ENCODE data around the gene BATF. TPM values are rescaled to one million over a fixed set of nuclear protein-coding genes. Genes with fewer than 3 reads are reported as not detected.

Gene BATF
- total and polyA plus RNA-seq, 2 of the 8 experiments (the other 6 are each of a cell fraction or from before 2014, with no cell fraction given) = not detected

DNA sequence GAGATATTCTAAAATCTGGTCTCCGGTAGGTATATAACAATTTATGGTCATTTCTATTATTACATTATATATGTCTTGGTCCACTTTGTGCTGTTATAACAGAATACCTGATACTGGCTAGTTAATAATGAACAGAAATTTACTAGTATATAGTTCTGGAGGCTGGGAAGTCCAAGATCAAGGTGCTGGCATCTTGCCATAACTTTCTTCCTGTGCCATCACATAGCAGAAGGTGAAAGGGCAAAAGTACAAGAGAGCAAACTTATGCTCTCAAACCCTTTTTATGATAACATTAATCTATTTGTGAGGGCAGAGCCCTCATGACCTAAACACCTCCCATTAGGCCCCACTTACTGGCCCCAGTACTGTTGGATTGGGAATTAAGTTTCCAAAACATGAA, 17.9 kb upstream of the BATF start:
- no peak overlapping the region for H3K23ac ChIP-seq (ENCODE audit: insufficient read length)
- no peak overlapping the region for H3K14ac ChIP-seq (ENCODE audit: insufficient read length)
- no peaks in the 10 kb centered on the region for H3K23me2 ChIP-seq (ENCODE audit: low read depth, low read length)
- no peaks in the 10 kb centered on the region for H3K4me1 ChIP-seq (replicated peaks in 1 of 4; ENCODE audit: control insufficient read depth in 3 of 4, insufficient read depth in 4 of 4, low read length in 3 of 4)
- H3K56ac ChIP-seq (replicated peaks; ENCODE audit: insufficient read length, low read depth, low read length) = no peak overlapping the region
- no peaks in the 10 kb centered on the region for H3K79me1 ChIP-seq (ENCODE audit: low read depth, low read length)
- H2BK12ac ChIP-seq (ENCODE audit: low read depth, low read length) = no peak overlapping the region
- ChIA-PET POLR2A (ENCODE audit: partially characterized antibody) (no interaction called here), CTCF (ENCODE audit: partially characterized antibody) (no interaction called here)
- H4K20me1 ChIP-seq (replicated peaks in 1 of 2; ENCODE audit: control insufficient read depth in 1 of 2, insufficient read depth in 2 of 2, low read length in 2 of 2) = no peaks in the 10 kb centered on the region
- no peak overlapping the region for H3K4ac ChIP-seq (replicated peaks; ENCODE audit: insufficient read length, low read depth, low read length)
- H3K9ac ChIP-seq (replicated peaks in 1 of 4; ENCODE audit: extremely low read depth in 1 of 4, low read depth in 3 of 4, low read length in 3 of 4) = no peak overlapping the region
- no peak overlapping the region for H2AK5ac ChIP-seq (ENCODE audit: low read depth, low read length)
- no peak for FAIRE-seq
- WGBS, 2 experiments (ENCODE audit: extremely low coverage in 1 of 2, insufficient coverage in 1 of 2, insufficient read length in 1 of 2, insufficient replicate concordance in 2 of 2, low coverage in 1 of 2, low lambda C conversion rate in 2 of 2, missing lambda C conversion rate in 1 of 2) = 88% methylated on average over 1 of the region's 1 CpG; no CpG with 5 or more reads in 1 of the 2 experiments
- no peak overlapping the region for H2BK5ac ChIP-seq (ENCODE audit: low read depth, low read length)
- no peak overlapping the region for H2BK120ac ChIP-seq (replicated peaks; ENCODE audit: low read depth, low read length)
- TF ChIP-seq SUZ12 (IDR thresholded peaks at IDR 0.05; ENCODE audit: low read length) = no peak
- TF ChIP-seq, protein P1, sequence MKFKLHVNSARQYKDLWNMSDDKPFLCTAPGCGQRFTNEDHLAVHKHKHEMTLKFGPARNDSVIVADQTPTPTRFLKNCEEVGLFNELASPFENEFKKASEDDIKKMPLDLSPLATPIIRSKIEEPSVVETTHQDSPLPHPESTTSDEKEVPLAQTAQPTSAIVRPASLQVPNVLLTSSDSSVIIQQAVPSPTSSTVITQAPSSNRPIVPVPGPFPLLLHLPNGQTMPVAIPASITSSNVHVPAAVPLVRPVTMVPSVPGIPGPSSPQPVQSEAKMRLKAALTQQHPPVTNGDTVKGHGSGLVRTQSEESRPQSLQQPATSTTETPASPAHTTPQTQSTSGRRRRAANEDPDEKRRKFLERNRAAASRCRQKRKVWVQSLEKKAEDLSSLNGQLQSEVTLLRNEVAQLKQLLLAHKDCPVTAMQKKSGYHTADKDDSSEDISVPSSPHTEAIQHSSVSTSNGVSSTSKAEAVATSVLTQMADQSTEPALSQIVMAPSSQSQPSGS (IDR thresholded peaks at IDR 0.05; ENCODE audit: low read length) = no peak
- TF ChIP-seq CREB1 (IDR thresholded peaks at IDR 0.05) = no peak
- TF ChIP-seq MAFK (IDR thresholded peaks at IDR 0.05; ENCODE audit: low read depth, low read length) = no peak
- TF ChIP-seq CHD1 (IDR thresholded peaks at IDR 0.05; ENCODE audit: low read depth, low read length) = no peak
- TF ChIP-seq KDM5A (IDR thresholded peaks at IDR 0.05; ENCODE audit: low read length) = no peak
- no peaks in the 10 kb centered on the region for H3K79me2 ChIP-seq (ENCODE audit: control insufficient read depth in 1 of 2, insufficient read depth in 2 of 2, low read length in 2 of 2)
- no peak overlapping the region for H3K18ac ChIP-seq (ENCODE audit: extremely low read depth, low read length)
- no peaks in the 10 kb centered on the region for H3K36me3 ChIP-seq (ENCODE audit: control insufficient read depth in 2 of 4, insufficient read depth in 4 of 4, low read length in 3 of 4)
- H3K27ac ChIP-seq (ENCODE audit: low read depth, low read length) = no peak overlapping the region
- no peak overlapping the region for H4K91ac ChIP-seq (replicated peaks; ENCODE audit: insufficient read length, low read length)
- no peak overlapping the region for H2BK15ac ChIP-seq (ENCODE audit: low read length)
- DNase-seq (ENCODE audit: low read depth in 1 of 2, low spot score in 2 of 2) = no peak
- no peak overlapping the region for H3K4me3 ChIP-seq (ENCODE audit: extremely low read depth in 1 of 4, insufficient read depth in 2 of 4, low read depth in 3 of 4, low read length in 4 of 4)
- H3K9me3 ChIP-seq (ENCODE audit: insufficient read depth in 2 of 2, low read depth in 1 of 2, low read length in 1 of 2) = no peaks in the 10 kb centered on the region
- no peak overlapping the region for H2BK20ac ChIP-seq (ENCODE audit: low read length)
- H4K8ac ChIP-seq (ENCODE audit: extremely low read depth, insufficient read depth, low read length) = no peak overlapping the region
- no peak overlapping the region for H4K5ac ChIP-seq (ENCODE audit: insufficient read length, low read depth, low read length)
- H2AFZ ChIP-seq (ENCODE audit: low read length) = no peak overlapping the region
- no peaks in the 10 kb centered on the region for H3K27me3 ChIP-seq (replicated peaks in 1 of 4; ENCODE audit: control insufficient read depth in 3 of 4, extremely low read depth in 1 of 4, insufficient read depth in 3 of 4, low read length in 3 of 4)
- H3K4me2 ChIP-seq (ENCODE audit: insufficient read depth in 1 of 2, low read depth in 2 of 2, low read length in 2 of 2) = no peak overlapping the region

Data from H1 (cell line).